HepG2 (cell line): ENCODE measurements around the gene NAP1L4. TPM values are rescaled to one million over a fixed set of nuclear protein-coding genes. Genes with fewer than 3 reads are reported as not detected.

Source experiments
- ATAC-seq: fragments of 200-7000 bp; cut with Tn5 transposase; 3 replicates; pipeline ENCODE4 v1.9.1; 2020; ENCODE audit warnings: mild to moderate bottlenecking, moderate library complexity
- BruUV-seq: library from RNA; stranded (reverse); fragments of 400-500 nt; replicated peaks from 2 replicates; lab custom pipeline; 2021; lab: Mats Ljungman, UMichigan
- CTCF ChIA-PET: fragments of 300-600 bp; formaldehyde crosslinking; extraction: SDS; loops from one replicate; lab custom pipeline; 2021; ENCODE audit warnings: low total read pairs, inconsistent platforms, low intra/inter-chr PET ratio; lab: Yijun Ruan, JAX
- POLR2A ChIA-PET: fragments of 350-600 bp; sonication (Branson Sonifier 250); formaldehyde crosslinking; loops from one replicate; lab custom pipeline; 2020; ENCODE audit warnings: antibody characterized with exemption, inconsistent platforms; lab: Yijun Ruan, JAX
- DNase-seq: peaks from one replicate; pipeline ENCODE4 v3.0.0-alpha.2; 2015; ENCODE audit warnings: low spot score
- FAIRE-seq: peaks from 3 replicates; lab custom pipeline; 2011; peaks lifted over from hg19 to GRCh38; lab: Jason Lieb, UNC
- H2AFZ ChIP-seq: one replicate; pipeline ENCODE4 v1.6.1; 2011; ENCODE audit warnings: low read length, inconsistent platforms
- H3K27ac ChIP-seq: fragments of 300-600 bp; 3 replicates; pipeline ENCODE4 v1.8.0; 2011; ENCODE audit warnings: mixed run types, mild to moderate bottlenecking, mixed read lengths, low read length, inconsistent platforms; ENCODE audit not compliant: insufficient read depth; ENCODE audit errors: extremely low read length
- H3K27me3 ChIP-seq, 2 experiments: fragments of 200-600 bp in 1 of 2; 2 replicates in 1 of 2; 3 replicates in 1 of 2; pipeline versions ENCODE4 v1.6.0 to v1.8.0; 2011; ENCODE audit warnings: low read length in 2 of 2, mild to moderate bottlenecking in 2 of 2, moderate library complexity in 2 of 2, inconsistent platforms in 1 of 2; ENCODE audit not compliant: insufficient read depth in 2 of 2, control insufficient read depth in 1 of 2
- H3K36me3 ChIP-seq, 2 experiments: fragments of 200-600 bp in 1 of 2; replicated peaks in 1 of 2; 2 replicates in 1 of 2; 3 replicates in 1 of 2; pipeline versions ENCODE4 v1.5.1 to v1.8.0; 2011; ENCODE audit warnings: low read length in 2 of 2, inconsistent platforms in 1 of 2; ENCODE audit not compliant: insufficient read depth in 2 of 2, control insufficient read depth in 1 of 2
- H3K4me1 ChIP-seq: 2 replicates; pipeline ENCODE4 v1.5.1; 2012; ENCODE audit warnings: low read length, inconsistent platforms; ENCODE audit not compliant: insufficient read depth
- H3K4me2 ChIP-seq: 2 replicates; pipeline ENCODE4 v1.6.0; 2011; ENCODE audit warnings: low read depth, low read length, inconsistent platforms
- H3K4me3 ChIP-seq, 3 experiments: fragments of 200-600 bp in 1 of 3; sonication (generic), shearing (Covaris generic) in 1 of 3; replicated peaks in 1 of 3; 2 replicates each; pipeline ENCODE4 v1.5.1; 2011 to 2016; ENCODE audit warnings: low read length in 3 of 3, inconsistent platforms in 2 of 3, low read depth in 2 of 3, mild to moderate bottlenecking in 2 of 3, control low read depth in 1 of 3, mixed read lengths in 1 of 3; ENCODE audit not compliant: insufficient read depth in 1 of 3
- H3K79me2 ChIP-seq: one replicate; pipeline ENCODE4 v1.6.1; 2011; ENCODE audit warnings: low read length, inconsistent platforms; ENCODE audit not compliant: insufficient read depth
- H3K9ac ChIP-seq: 2 replicates; pipeline ENCODE4 v1.6.0; 2011; ENCODE audit warnings: mild to moderate bottlenecking, low read depth, low read length, inconsistent platforms; ENCODE audit not compliant: insufficient read depth
- H3K9me3 ChIP-seq: 2 replicates; pipeline ENCODE4 v1.5.1; 2012; ENCODE audit warnings: mild to moderate bottlenecking, low read length
- H4K20me1 ChIP-seq: 2 replicates; pipeline ENCODE4 v1.6.0; 2011; ENCODE audit warnings: inconsistent platforms, mild to moderate bottlenecking, low read length, moderate library complexity; ENCODE audit not compliant: insufficient read depth
- GABPA ChIP-seq, 2 experiments: IDR thresholded peaks; 2 replicates each; pipeline ENCODE4 v1.6.1; 2011 to 2016; ENCODE audit warnings: low read depth in 2 of 2, low read length in 1 of 2, missing biosample characterization in 1 of 2, missing genetic modification characterization in 1 of 2
- ZNF24 ChIP-seq: fragments of 450-650 bp; IDR thresholded peaks from 2 replicates; pipeline ENCODE4 v1.6.1; 2017; ENCODE audit warnings: antibody characterized with exemption, mild to moderate bottlenecking
- ZNF547 ChIP-seq: sonication (generic); formaldehyde crosslinking; IDR thresholded peaks from 2 replicates; pipeline ENCODE4 v1.5.1; 2020; ENCODE audit warnings: mild to moderate bottlenecking, missing genetic modification reagents
- ZNF577 ChIP-seq: sonication (generic); formaldehyde crosslinking; IDR thresholded peaks from 2 replicates; pipeline ENCODE4 v1.4.0; 2020; ENCODE audit warnings: mild to moderate bottlenecking, low read depth, missing genetic modification reagents, borderline replicate concordance
- WGBS: methylation state at CpG from one replicate; pipeline ENCODE4 v1.1.6; 2017; ENCODE audit warnings: low lambda C conversion rate; 5-methylcytosine and 5-hydroxymethylcytosine counted together
- in situ Hi-C: cut with HindIII; loops from 2 replicates; pipeline ENCODE4 v1.10.0; 2017; ENCODE audit warnings: low pct_unique_long_range_greater_than_20kb; ENCODE audit not compliant: extremely low pct_ligation_motif_present
- intact Hi-C: fragments of 100-400 bp; cut with micrococcal nuclease; formaldehyde crosslinking; loops from one replicate; pipeline ENCODE4 v1.10.0; 2022; ENCODE audit not compliant: unreplicated experiment
- polyA plus RNA-seq, 8 experiments: library from polyadenylated mRNA; depleted of rRNA in 3 of 8; stranded (reverse) in 7 of 8; unstranded in 1 of 8; fragments of >200 nt; fragmentation: Illumina TruSeq in 4 of 8; extraction: Trizol in 4 of 8; gene quantifications; 2 replicates each; pipeline versions ENCODE4 v1.2.1 to v1.2.3, GENCODE V29; 2011 to 2016; ENCODE audit warnings: low read depth in 4 of 8, missing spikeins in 1 of 8, mixed read lengths in 1 of 8; ENCODE audit not compliant: insufficient read depth in 1 of 8
- total RNA-seq, 5 experiments: library from RNA; depleted of rRNA; stranded (reverse); fragments of >200 nt; fragmentation: Illumina TruSeq; extraction: Trizol; gene quantifications; 2 replicates each; pipeline ENCODE4 v1.2.3, GENCODE V29; 2016; ENCODE audit warnings: low read depth in 1 of 5
- TF ChIP-seq, protein P1 (sequence below): sonication (generic); formaldehyde crosslinking; IDR thresholded peaks from 2 replicates; pipeline ENCODE4 v1.4.0; 2020; ENCODE audit warnings: missing genetic modification reagents, borderline replicate concordance
- TF ChIP-seq, protein P2 (sequence below): sonication (generic); formaldehyde crosslinking; IDR thresholded peaks from 2 replicates; pipeline ENCODE4 v1.5.1; 2020; ENCODE audit warnings: mild to moderate bottlenecking, moderate library complexity, missing genetic modification reagents

NAP1L4 gene
- total and polyA plus RNA-seq, 2 of the 13 experiments (the other 11 are each of a cell fraction or from before 2014, with no cell fraction given): 64.0 to 186 TPM

DNA sequence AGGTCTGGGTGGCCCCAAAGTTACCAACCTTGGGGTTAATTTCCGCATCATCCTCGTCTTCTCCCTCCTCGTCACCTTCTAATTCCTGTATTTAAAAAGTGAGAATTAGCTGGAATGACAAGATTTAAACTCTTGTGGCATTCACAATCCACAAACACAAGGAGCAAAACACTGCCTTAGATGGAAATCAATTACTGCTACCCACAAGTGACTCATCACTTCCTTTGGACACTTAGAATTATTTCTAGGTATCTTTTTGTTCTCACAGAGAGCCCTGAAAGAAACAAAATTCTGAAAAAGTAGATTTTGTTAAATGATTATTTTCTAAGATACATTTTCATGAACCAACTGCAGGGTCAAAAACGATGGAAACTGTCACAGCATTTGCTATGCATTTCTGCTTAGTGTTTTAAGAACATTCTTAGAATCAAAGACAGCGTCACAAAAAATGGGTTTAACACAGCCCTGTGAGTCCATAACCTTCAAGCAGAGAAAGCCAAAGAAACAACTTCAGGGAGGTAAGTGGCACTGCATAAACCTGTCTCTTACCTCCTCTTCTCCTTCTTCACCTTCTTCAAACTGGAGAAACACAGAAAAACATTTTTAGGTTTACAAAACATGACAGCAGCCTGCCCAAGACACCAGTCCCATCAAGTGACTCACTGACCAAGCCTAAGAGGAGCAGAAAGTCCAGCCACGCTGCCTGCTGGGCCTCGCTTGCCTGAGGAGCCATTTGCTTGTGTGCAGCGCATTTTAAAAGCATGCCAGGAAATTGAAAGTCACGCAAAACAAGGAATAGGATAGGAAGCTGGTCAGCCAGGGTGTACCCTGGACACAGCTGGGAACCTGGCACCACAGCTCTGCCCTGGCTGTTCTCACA is 40.7 kb downstream of the NAP1L4 start:
- FAIRE-seq (no peak), ATAC-seq (no peak), DNase-seq (no peak)
- intact Hi-C loops (no loop called here), in situ Hi-C loops (no loop called here)
- 98% methylated on average over 9 of the region's 9 CpGs for WGBS
- Histone ChIP-seq H3K9me3 (no peaks in the 10 kb centered on the region), H3K4me1 (no peaks in the 10 kb centered on the region), H3K9ac (no peak overlapping the region), H3K4me3 (no peak overlapping the region), H3K79me2 (no peaks in the 10 kb centered on the region), H3K4me2 (no peak overlapping the region), H2AFZ (no peak overlapping the region), H3K36me3 (peaks cover 34 to 98% of the 10 kb centered on the region in 2 experiments), H3K27ac (no peak overlapping the region), H3K27me3 (no peaks in the 10 kb centered on the region), H4K20me1 (0 out of 2 replicates have a peak, but pooled peaks cover 3% of the 10 kb centered on the region)
- ChIA-PET CTCF (no interaction called here), POLR2A (no interaction called here)
- BruUV-seq: no TSS peak
- TF ChIP-seq, protein P1, sequence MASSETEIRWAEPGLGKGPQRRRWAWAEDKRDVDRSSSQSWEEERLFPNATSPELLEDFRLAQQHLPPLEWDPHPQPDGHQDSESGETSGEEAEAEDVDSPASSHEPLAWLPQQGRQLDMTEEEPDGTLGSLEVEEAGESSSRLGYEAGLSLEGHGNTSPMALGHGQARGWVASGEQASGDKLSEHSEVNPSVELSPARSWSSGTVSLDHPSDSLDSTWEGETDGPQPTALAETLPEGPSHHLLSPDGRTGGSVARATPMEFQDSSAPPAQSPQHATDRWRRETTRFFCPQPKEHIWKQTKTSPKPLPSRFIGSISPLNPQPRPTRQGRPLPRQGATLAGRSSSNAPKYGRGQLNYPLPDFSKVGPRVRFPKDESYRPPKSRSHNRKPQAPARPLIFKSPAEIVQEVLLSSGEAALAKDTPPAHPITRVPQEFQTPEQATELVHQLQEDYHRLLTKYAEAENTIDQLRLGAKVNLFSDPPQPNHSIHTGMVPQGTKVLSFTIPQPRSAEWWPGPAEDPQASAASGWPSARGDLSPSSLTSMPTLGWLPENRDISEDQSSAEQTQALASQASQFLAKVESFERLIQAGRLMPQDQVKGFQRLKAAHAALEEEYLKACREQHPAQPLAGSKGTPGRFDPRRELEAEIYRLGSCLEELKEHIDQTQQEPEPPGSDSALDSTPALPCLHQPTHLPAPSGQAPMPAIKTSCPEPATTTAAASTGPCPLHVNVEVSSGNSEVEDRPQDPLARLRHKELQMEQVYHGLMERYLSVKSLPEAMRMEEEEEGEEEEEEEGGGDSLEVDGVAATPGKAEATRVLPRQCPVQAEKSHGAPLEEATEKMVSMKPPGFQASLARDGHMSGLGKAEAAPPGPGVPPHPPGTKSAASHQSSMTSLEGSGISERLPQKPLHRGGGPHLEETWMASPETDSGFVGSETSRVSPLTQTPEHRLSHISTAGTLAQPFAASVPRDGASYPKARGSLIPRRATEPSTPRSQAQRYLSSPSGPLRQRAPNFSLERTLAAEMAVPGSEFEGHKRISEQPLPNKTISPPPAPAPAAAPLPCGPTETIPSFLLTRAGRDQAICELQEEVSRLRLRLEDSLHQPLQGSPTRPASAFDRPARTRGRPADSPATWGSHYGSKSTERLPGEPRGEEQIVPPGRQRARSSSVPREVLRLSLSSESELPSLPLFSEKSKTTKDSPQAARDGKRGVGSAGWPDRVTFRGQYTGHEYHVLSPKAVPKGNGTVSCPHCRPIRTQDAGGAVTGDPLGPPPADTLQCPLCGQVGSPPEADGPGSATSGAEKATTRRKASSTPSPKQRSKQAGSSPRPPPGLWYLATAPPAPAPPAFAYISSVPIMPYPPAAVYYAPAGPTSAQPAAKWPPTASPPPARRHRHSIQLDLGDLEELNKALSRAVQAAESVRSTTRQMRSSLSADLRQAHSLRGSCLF: no peak
- TF ChIP-seq GABPA (IDR thresholded peaks at IDR 0.05; ENCODE audit: low read depth, low read length) (no peak), GABPA (CRISPR knock-in tag; IDR thresholded peaks at IDR 0.05; ENCODE audit: low read depth) (no peak), ZNF24 (no peak), ZNF577 (no peak), ZNF547 (CRISPR knock-in tag) (no peak)
- TF ChIP-seq, protein P2, sequence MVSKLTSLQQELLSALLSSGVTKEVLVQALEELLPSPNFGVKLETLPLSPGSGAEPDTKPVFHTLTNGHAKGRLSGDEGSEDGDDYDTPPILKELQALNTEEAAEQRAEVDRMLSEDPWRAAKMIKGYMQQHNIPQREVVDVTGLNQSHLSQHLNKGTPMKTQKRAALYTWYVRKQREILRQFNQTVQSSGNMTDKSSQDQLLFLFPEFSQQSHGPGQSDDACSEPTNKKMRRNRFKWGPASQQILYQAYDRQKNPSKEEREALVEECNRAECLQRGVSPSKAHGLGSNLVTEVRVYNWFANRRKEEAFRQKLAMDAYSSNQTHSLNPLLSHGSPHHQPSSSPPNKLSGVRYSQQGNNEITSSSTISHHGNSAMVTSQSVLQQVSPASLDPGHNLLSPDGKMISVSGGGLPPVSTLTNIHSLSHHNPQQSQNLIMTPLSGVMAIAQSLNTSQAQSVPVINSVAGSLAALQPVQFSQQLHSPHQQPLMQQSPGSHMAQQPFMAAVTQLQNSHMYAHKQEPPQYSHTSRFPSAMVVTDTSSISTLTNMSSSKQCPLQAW (CRISPR knock-in tag): no peak
